ENCODE results near the gene PGS1. TPM values are rescaled to one million over a fixed set of nuclear protein-coding genes. Genes with fewer than 3 reads are reported as not detected.
"Not testable (repeated sequence)": the region's sequence is repeated elsewhere in the genome, so short reads cannot be mapped to it uniquely, and the experiment has no call there.

Gene PGS1
- total RNA-seq, 1 donor = 62.8 TPM

GRCh38 chr17:78461799-78462053 lies 83.3 kb downstream of the PGS1 start:
- no peak overlapping the region for H3K4me3 ChIP-seq (ENCODE audit: low read length)
- H3K27me3 ChIP-seq (ENCODE audit: insufficient read depth, low read length) = no peaks in the 10 kb centered on the region
- H3K4me1 ChIP-seq (ENCODE audit: insufficient read depth, low read length) = no peaks in the 10 kb centered on the region
- no peaks in the 10 kb centered on the region for H3K9me3 ChIP-seq (ENCODE audit: low read depth, low read length)

- Histone ChIP-seq H3K9me3 (ENCODE audit: low read depth, low read length) (no peaks in the 10 kb centered on the region), H3K4me3 (ENCODE audit: low read length) (no peak overlapping the region), H3K4me1 (ENCODE audit: insufficient read depth, low read length) (no peaks in the 10 kb centered on the region), H3K27me3 (ENCODE audit: insufficient read depth, low read length) (no peaks in the 10 kb centered on the region)
Observed at GRCh38 chr17:78462148-78462547, 83.7 kb downstream of the PGS1 start.

GRCh38 chr17:78466109-78466785 lies 87.8 kb downstream of the PGS1 start:
- not testable (repeated sequence) for H3K4me3 ChIP-seq (ENCODE audit: low read length); H3K27me3 ChIP-seq (ENCODE audit: insufficient read depth, low read length)

GRCh38 chr17:78466786-78467715 lies 88.6 kb downstream of the PGS1 start:
- H3K4me1 ChIP-seq (ENCODE audit: insufficient read depth, low read length) = no peaks in the 10 kb centered on the region
- no peak overlapping the region for H3K4me3 ChIP-seq (ENCODE audit: low read length)
- H3K9me3 ChIP-seq (ENCODE audit: low read depth, low read length) = no peaks in the 10 kb centered on the region
- no peaks in the 10 kb centered on the region for H3K27me3 ChIP-seq (ENCODE audit: insufficient read depth, low read length)

More at GRCh38 chr17:78466109-78466785, 87.8 kb downstream of the PGS1 start:
- H3K9me3 ChIP-seq (ENCODE audit: low read depth, low read length); H3K4me1 ChIP-seq (ENCODE audit: insufficient read depth, low read length): not testable (repeated sequence)

GRCh38 chr17:78468366-78468765 lies 89.9 kb downstream of the PGS1 start:
- Histone ChIP-seq H3K4me1 (ENCODE audit: insufficient read depth, low read length) (no peaks in the 10 kb centered on the region), H3K9me3 (ENCODE audit: low read depth, low read length) (no peaks in the 10 kb centered on the region), H3K4me3 (ENCODE audit: low read length) (no peak overlapping the region), H3K27me3 (ENCODE audit: insufficient read depth, low read length) (no peaks in the 10 kb centered on the region)

GRCh38 chr17:78469443-78469842 lies 91.0 kb downstream of the PGS1 start:
- H3K9me3 ChIP-seq (ENCODE audit: low read depth, low read length) = no peaks in the 10 kb centered on the region
- H3K4me3 ChIP-seq (ENCODE audit: low read length) = no peak overlapping the region
- H3K4me1 ChIP-seq (ENCODE audit: insufficient read depth, low read length) = no peaks in the 10 kb centered on the region
- no peaks in the 10 kb centered on the region for H3K27me3 ChIP-seq (ENCODE audit: insufficient read depth, low read length)

- Histone ChIP-seq H3K4me3 (ENCODE audit: low read length) (no peak overlapping the region), H3K4me1 (ENCODE audit: insufficient read depth, low read length) (no peaks in the 10 kb centered on the region), H3K9me3 (ENCODE audit: low read depth, low read length) (no peaks in the 10 kb centered on the region), H3K27me3 (ENCODE audit: insufficient read depth, low read length) (no peaks in the 10 kb centered on the region)
Observed at GRCh38 chr17:78471635-78472034, 93.2 kb downstream of the PGS1 start.

- H3K9me3 ChIP-seq (ENCODE audit: low read depth, low read length) = no peaks in the 10 kb centered on the region
- no peaks in the 10 kb centered on the region for H3K27me3 ChIP-seq (ENCODE audit: insufficient read depth, low read length)
- H3K4me3 ChIP-seq (ENCODE audit: low read length) = no peak overlapping the region
- H3K4me1 ChIP-seq (ENCODE audit: insufficient read depth, low read length) = no peaks in the 10 kb centered on the region
Observed at GRCh38 chr17:78472035-78472905, 93.8 kb downstream of the PGS1 start.

GRCh38 chr17:78473951-78474613 lies 95.6 kb downstream of the PGS1 start:
- no peaks in the 10 kb centered on the region for H3K4me1 ChIP-seq (ENCODE audit: insufficient read depth, low read length)
- H3K9me3 ChIP-seq (ENCODE audit: low read depth, low read length) = no peaks in the 10 kb centered on the region
- H3K4me3 ChIP-seq (ENCODE audit: low read length) = no peak overlapping the region
- no peaks in the 10 kb centered on the region for H3K27me3 ChIP-seq (ENCODE audit: insufficient read depth, low read length)

Other genes starting within 250 kb of the PGS1 start
- 136 TPM for gene TMC6, start 249.9 kb upstream of the PGS1 start, total RNA-seq
- 138 TPM for gene TMC8, start 247.9 kb upstream of the PGS1 start, total RNA-seq
- gene C17orf99, start 232.3 kb upstream of the PGS1 start, total RNA-seq = not detected
- 44.7 TPM for gene SYNGR2, start 210.1 kb upstream of the PGS1 start, total RNA-seq
- gene TK1, start 191.6 kb upstream of the PGS1 start, total RNA-seq = 0.94 TPM
- 5.0 TPM for gene AFMID, start 191.3 kb upstream of the PGS1 start, total RNA-seq
- gene BIRC5, start 164.4 kb upstream of the PGS1 start, total RNA-seq = 0.21 TPM
- gene TMEM235, start 147.0 kb upstream of the PGS1 start, total RNA-seq = not detected
- gene SOCS3, start 18.6 kb upstream of the PGS1 start, total RNA-seq = 503 TPM
- under 0.01 TPM for gene DNAH17, start 198.7 kb downstream of the PGS1 start, total RNA-seq